ENCODE data around the gene ABCA9.

- TF ChIP-seq CTCF (IDR thresholded peaks at IDR 0.05 in 4 of 5, conservative IDR thresholded peaks at IDR 0.05 in 1 of 5) (no peak), POLR2A (IDR thresholded peaks at IDR 0.05) (no peak)
Observed at GRCh38 chr17:69055334-69055733, 5.4 kb downstream of the ABCA9 start.
